Measurements from ENCODE around the gene SELENOO. TPM values are rescaled to one million over a fixed set of nuclear protein-coding genes. Genes with fewer than 3 reads are reported as not detected.
A peak's percentile ranks its signal among the peaks of the same experiment; 100 is the strongest.

SELENOO gene
- total RNA-seq, 1 experiment from 2014 or later, result 27.0 TPM

GRCh38 chr22:50213263-50213662 lies 12.5 kb downstream of the SELENOO start:
- CTCF ChIA-PET, result no interaction called here
- H3K27ac Mint-ChIP-seq, result peak overlapping the region; percentile 32; the same call in 1 of the 2 replicates

GRCh38 chr22:50215297-50216054 lies 14.7 kb downstream of the SELENOO start:
- Mint-ChIP-seq H3K27ac (peak overlapping the region; percentile 67; the same call in 1 of the 2 replicates), H3K36me3 (peaks cover 49% of the 10 kb centered on the region), H3K9me3 (no peaks in the 10 kb centered on the region), H3K4me3 (no peak overlapping the region), H3K4me1 (peaks cover 5% of the 10 kb centered on the region; the same call in 1 of the 2 replicates), H3K27me3 (ENCODE audit: low read depth) (no peaks in the 10 kb centered on the region)
- DNase-seq (ENCODE audit: low spot score) (no peak), ATAC-seq (no peak)
- ChIA-PET CTCF (no interaction called here), POLR2A (no interaction called here)
- TF ChIP-seq GRHL2 (CRISPR knock-in tag; IDR thresholded peaks at IDR 0.05; ENCODE audit: insufficient replicate concordance, severe bottlenecking), result no peak
- no peak for TF ChIP-seq ZMAT4 (CRISPR knock-in tag; IDR thresholded peaks at IDR 0.05)
- TF ChIP-seq, protein P1, sequence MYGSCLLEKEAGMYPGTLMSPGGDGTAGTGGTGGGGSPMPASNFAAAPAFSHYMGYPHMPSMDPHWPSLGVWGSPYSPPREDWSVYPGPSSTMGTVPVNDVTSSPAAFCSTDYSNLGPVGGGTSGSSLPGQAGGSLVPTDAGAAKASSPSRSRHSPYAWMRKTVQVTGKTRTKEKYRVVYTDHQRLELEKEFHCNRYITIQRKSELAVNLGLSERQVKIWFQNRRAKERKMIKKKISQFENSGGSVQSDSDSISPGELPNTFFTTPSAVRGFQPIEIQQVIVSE (CRISPR knock-in tag; IDR thresholded peaks at IDR 0.05; ENCODE audit: borderline replicate concordance), result no peak
- TF ChIP-seq AR (CRISPR knock-in tag; IDR thresholded peaks at IDR 0.05), result no peak
- TF ChIP-seq, protein P2, sequence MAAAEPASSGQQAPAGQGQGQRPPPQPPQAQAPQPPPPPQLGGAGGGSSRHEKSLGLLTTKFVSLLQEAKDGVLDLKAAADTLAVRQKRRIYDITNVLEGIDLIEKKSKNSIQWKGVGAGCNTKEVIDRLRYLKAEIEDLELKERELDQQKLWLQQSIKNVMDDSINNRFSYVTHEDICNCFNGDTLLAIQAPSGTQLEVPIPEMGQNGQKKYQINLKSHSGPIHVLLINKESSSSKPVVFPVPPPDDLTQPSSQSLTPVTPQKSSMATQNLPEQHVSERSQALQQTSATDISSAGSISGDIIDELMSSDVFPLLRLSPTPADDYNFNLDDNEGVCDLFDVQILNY (CRISPR knock-in tag; IDR thresholded peaks at IDR 0.05), result no peak
- TF ChIP-seq MAX (CRISPR knock-in tag; IDR thresholded peaks at IDR 0.05), result no peak

More at GRCh38 chr22:50213263-50213662, 12.5 kb downstream of the SELENOO start:
- Mint-ChIP-seq H3K4me3 (no peak overlapping the region), H3K36me3 (peaks cover 55% of the 10 kb centered on the region), H3K4me1 (no peaks in the 10 kb centered on the region), H3K9me3 (no peaks in the 10 kb centered on the region), H3K27me3 (ENCODE audit: low read depth) (no peaks in the 10 kb centered on the region)
- DNase-seq (ENCODE audit: low spot score) (no peak), ATAC-seq (no peak)
- POLR2A ChIA-PET, result no interaction called here
- no peak for TF ChIP-seq ZNF263 (CRISPR knock-in tag; IDR thresholded peaks at IDR 0.05; ENCODE audit: low read depth)
- TF ChIP-seq TEAD1 (CRISPR knock-in tag; IDR thresholded peaks at IDR 0.05), result no peak
- no peak for TF ChIP-seq MLX (CRISPR knock-in tag; IDR thresholded peaks at IDR 0.05)
- TF ChIP-seq NR1H2 (CRISPR knock-in tag; IDR thresholded peaks at IDR 0.05), result no peak
- TF ChIP-seq ZNF671 (CRISPR knock-in tag; IDR thresholded peaks at IDR 0.05), result no peak
- TF ChIP-seq HMGXB4 (CRISPR knock-in tag; IDR thresholded peaks at IDR 0.05), result no peak
- TF ChIP-seq, protein P3, sequence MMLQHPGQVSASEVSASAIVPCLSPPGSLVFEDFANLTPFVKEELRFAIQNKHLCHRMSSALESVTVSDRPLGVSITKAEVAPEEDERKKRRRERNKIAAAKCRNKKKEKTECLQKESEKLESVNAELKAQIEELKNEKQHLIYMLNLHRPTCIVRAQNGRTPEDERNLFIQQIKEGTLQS (CRISPR knock-in tag; conservative IDR thresholded peaks at IDR 0.05), result no peak
- TF ChIP-seq, protein P4, sequence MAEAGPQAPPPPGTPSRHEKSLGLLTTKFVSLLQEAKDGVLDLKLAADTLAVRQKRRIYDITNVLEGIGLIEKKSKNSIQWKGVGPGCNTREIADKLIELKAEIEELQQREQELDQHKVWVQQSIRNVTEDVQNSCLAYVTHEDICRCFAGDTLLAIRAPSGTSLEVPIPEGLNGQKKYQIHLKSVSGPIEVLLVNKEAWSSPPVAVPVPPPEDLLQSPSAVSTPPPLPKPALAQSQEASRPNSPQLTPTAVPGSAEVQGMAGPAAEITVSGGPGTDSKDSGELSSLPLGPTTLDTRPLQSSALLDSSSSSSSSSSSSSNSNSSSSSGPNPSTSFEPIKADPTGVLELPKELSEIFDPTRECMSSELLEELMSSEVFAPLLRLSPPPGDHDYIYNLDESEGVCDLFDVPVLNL (CRISPR knock-in tag; IDR thresholded peaks at IDR 0.05; ENCODE audit: borderline replicate concordance, low read depth), result no peak
- no peak for TF ChIP-seq JUN (CRISPR knock-in tag; IDR thresholded peaks at IDR 0.05)
- TF ChIP-seq IRF2 (CRISPR knock-in tag; IDR thresholded peaks at IDR 0.05; ENCODE audit: borderline replicate concordance, low read depth), result no peak
- TF ChIP-seq OVOL2 (CRISPR knock-in tag; IDR thresholded peaks at IDR 0.05; ENCODE audit: borderline replicate concordance), result no peak
- no peak for TF ChIP-seq USF1 (CRISPR knock-in tag; IDR thresholded peaks at IDR 0.05)
- TF ChIP-seq ZNF317 (CRISPR knock-in tag; IDR thresholded peaks at IDR 0.05; ENCODE audit: borderline replicate concordance, low read depth), result no peak
- TF ChIP-seq MYBL2 (CRISPR knock-in tag; IDR thresholded peaks at IDR 0.05), result no peak

Data from WTC11 (cell line).